ENCODE results near the gene TMEM179.

- TF ChIP-seq CTCF (IDR thresholded peaks at IDR 0.05; ENCODE audit: poor library complexity, severe bottlenecking), result no peak
- no peak for TF ChIP-seq POLR2AphosphoS5 (IDR thresholded peaks at IDR 0.05)
- no peak for TF ChIP-seq SMC3 (conservative IDR thresholded peaks at IDR 0.05; ENCODE audit: poor library complexity)
- no peak for TF ChIP-seq RAD21 (conservative IDR thresholded peaks at IDR 0.05)
- no peak for TF ChIP-seq EZH2 (IDR thresholded peaks at IDR 0.05; ENCODE audit: borderline replicate concordance, insufficient read depth, low read length, poor library complexity, severe bottlenecking)
- no peak for TF ChIP-seq TAF1 (IDR thresholded peaks at IDR 0.05; ENCODE audit: low read depth)
- no peak for TF ChIP-seq EP300 (conservative IDR thresholded peaks at IDR 0.05; ENCODE audit: poor library complexity, severe bottlenecking)
Measured at GRCh38 chr14:104592785-104593184, 11.8 kb downstream of the TMEM179 start.

All from neural cell (in vitro differentiated cells).